Measurements from ENCODE around the gene CXCL5.
"Not testable (repeated sequence)": the region's sequence is repeated elsewhere in the genome, so short reads cannot be mapped to it uniquely, and the experiment has no call there.

CXCL5 gene

DNA sequence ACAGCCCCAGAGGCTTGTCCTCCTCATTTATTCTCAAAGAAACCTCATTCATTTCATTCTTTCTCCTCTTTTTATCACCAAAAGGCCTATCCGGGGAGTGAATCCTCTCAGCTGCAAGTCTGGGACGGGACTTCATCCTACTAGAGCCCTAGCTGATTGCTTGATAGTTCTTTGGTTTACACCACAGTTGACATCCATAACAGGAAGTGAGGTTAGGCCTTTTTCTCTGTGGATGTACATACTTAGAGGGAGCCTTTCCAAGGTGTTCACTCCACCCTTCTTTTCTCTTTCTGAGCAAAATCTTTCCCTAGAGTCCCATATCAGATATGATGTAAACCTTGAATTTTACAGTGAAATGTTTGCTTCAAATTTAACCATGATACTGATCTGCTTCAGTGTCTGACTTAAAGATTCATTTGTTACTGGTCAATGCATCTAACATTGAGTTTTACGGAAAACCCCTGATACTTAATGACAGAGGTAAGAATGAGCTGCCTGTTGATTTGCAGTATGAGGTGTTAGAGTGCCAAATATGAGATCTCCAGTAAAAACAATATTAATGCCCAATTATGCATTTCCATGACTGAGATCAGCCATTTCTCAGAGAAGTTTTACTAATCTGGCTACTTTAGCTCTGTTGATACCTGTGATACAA, 16.8 kb upstream of the CXCL5 start:
- no peak for DNase-seq (ENCODE audit: low read depth)

GRCh38 chr4:74014332-74014731, 15.9 kb upstream of the CXCL5 start:
- DNase-seq (ENCODE audit: low read depth) = no peak

DNA sequence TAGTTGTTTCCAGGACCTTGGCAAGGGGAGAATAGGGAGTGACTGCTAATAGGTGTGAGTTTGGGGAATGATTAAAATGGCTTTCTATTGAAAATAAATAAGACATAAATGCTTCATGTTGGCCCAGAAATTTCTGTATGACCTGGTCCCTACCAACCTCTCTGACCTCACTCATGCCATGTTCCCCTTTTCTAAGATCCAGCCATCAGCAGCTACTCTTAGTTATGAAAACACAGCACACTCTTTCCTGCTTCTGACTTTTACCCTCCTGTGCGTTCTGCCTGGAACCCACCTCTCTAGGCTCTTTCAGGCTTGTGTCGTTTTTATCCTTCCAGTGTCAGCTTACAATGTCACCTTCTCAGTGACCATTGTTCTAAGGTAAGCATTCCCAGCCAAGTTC, 14.8 kb upstream of the CXCL5 start:
- DNase-seq (ENCODE audit: low read depth) = no peak

- no peak for DNase-seq (ENCODE audit: low read depth)
Measured at GRCh38 chr4:74012130-74012529, 13.7 kb upstream of the CXCL5 start.

- no peak for DNase-seq (ENCODE audit: low read depth)
Measured at GRCh38 chr4:74009307-74009706, 10.8 kb upstream of the CXCL5 start.

- DNase-seq (ENCODE audit: low read depth) = no peak
Measured at GRCh38 chr4:74006009-74006476, 7.6 kb upstream of the CXCL5 start.

- no peak for DNase-seq (ENCODE audit: low read depth)
Measured at GRCh38 chr4:74005528-74005927, 7.1 kb upstream of the CXCL5 start.

- DNase-seq (ENCODE audit: low read depth) = no peak
Measured at GRCh38 chr4:74004668-74005067, 6.2 kb upstream of the CXCL5 start.

DNA sequence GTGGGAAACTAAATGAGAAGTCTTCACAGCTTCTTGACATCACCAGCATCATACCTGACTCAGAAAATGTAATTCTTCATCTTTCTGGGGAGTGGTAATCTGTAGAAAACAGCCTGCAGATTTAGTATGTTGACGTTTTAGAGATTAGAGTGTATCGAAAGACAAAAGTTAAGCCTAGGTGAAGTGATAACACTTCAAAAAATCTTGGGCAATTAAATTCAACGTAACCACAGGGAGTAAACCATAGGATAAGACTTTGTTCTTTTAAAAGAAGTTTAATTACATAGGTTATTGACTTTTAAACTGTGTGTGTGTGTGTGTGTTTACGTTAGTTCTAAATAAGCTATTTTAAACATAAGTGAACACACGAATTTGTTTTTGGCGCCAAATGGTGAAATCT, 1.8 kb upstream of the CXCL5 start:
- DNase-seq (ENCODE audit: low read depth) = no peak

- DNase-seq (ENCODE audit: low read depth) = no peak
Measured at GRCh38 chr4:73992050-73992449, 6.4 kb downstream of the CXCL5 start.

- no peak for DNase-seq (ENCODE audit: low read depth)
Measured at GRCh38 chr4:73991742-73992000, 6.8 kb downstream of the CXCL5 start.

GRCh38 chr4:73990988-73991741, 7.3 kb downstream of the CXCL5 start:
- no peak for DNase-seq (ENCODE audit: low read depth)

GRCh38 chr4:73989928-73990327, 8.5 kb downstream of the CXCL5 start:
- no peak for DNase-seq (ENCODE audit: low read depth)

DNA sequence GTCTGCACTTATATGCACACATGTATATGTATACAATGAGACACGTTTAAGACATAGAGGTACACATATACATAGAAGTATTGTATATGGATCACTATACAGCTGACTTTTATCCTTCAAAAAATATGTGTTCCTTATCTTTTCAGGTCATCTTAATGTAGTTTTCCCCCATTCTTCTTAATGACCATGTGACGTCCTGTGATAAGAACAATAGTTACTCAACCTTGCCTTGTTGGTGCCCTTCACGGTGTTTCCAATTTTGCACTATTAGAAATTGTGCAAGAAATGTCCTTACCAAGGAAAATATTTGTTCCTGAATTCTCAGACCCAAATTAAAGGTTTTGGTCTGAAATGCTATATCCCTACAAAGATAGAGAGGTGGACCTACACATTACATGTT, 9.4 kb downstream of the CXCL5 start:
- DNase-seq (ENCODE audit: low read depth) = no peak

DNA sequence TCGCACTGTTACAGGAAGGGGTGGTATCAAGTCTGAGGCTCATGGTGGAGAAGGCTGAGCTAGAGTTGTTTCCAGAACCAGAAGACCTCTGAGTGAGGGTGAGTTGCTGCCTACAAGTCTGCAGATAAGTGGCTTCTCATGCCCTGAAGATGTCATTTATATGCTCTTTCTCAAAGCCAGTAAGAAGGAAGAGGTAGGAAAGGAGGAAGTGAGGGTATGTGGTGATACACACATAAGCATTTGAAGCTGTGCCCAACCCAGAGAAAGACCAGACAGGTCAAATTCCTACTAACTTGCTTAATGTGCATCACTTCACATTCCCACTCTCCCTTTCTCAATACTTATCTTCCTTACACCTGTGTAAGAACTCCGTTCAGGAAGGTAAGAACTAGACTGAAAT, 10.4 kb downstream of the CXCL5 start, which contains the start of gene PPBP:
TSS of gene PPBP (minus strand) at position 130 of the 400 bp plus-strand sequence. CDS start at position 43, 87 bp downstream.
- DNase-seq (ENCODE audit: low read depth) = no peak

DNA sequence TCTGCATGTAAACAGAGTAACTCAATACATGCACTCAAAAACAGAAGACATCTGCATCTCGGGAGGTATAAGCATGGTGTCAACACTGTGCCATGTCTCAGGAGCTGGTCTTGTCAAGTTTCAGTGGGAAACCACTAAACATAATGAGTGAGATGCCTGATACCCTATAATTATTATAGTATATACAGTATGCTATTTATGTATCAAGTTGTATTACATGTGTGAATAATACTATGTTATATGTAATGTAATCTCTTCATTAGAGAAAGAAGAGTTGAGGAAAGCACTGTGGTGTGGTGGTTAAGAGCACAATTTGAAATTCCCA, 13.0 kb downstream of the CXCL5 start:
- no peak for DNase-seq (ENCODE audit: low read depth)

GRCh38 chr4:73984736-73985527, 13.5 kb downstream of the CXCL5 start:
- DNase-seq (ENCODE audit: low read depth) = no peak

GRCh38 chr4:73981175-73981574, 17.3 kb downstream of the CXCL5 start:
- not testable (repeated sequence) for DNase-seq (ENCODE audit: low read depth)

DNA sequence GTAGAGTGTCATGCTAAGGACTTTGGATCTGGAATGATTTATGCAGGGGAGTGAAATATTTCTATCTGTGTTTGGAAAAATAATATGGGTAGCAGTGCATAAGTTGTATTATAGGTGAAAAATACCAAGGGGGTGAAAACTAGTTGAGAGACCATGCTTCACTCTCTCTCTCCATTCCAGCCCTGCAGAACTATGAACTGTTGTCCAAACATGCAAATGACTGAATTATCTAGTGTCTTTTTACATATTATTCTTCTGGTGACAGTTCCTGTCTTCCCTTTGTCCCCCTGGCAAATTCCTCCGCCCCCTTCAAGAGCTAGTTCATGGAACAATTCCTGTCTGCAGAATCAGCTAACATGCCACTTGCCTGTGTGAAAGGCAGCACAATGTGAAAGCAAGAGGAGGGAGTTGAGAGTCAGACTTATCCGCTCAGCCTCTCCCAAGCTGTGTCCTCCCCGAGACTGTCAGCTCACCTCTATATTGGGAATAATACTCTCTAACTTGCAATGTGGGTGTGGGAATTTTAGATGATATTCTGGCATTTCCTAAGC, 19.0 kb downstream of the CXCL5 start:
- DNase-seq (ENCODE audit: low read depth) = no peak

- no peak for DNase-seq (ENCODE audit: low read depth)
Measured at GRCh38 chr4:73978886-73979285, 19.6 kb downstream of the CXCL5 start.

DNA sequence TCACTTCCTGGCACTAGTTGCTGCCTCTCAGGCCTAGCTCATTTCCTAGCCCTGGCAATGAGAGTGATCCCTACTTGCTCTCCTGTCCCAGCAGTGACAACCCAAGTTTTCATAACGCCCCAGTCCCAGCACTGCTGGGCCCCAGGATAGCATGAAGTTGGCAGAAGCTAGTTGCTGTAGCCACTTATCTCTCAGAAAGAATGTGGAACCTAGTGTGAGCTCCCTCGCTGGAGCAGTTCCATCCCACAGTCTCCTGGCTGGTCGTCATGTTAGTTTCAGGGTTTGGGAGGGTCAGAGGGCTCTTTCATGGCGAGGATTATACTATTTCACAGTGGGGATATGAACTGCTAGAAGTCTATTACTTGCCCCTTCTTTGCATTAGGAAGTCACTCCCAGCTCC, 21.8 kb downstream of the CXCL5 start:
- DNase-seq (ENCODE audit: low read depth) = no peak

DNA sequence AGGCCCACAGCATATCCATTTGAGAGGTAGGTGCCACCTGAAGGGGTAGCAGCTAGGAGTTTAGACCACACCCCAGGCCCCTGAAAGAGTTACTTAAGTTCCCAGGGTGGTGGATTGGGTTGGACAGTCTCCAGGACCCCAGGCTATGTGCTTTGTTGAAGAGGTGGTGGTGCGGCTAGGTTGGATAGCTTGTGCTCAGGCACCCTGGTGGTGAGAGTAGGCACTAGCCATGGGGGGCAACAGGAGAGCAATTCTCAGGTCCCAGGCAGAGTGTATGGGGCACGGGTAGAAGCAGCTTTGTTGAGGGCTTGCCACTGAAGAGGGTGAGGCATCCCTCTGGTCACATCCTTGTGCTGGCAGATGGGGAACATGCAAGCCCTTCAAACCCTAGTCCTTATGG, 22.3 kb downstream of the CXCL5 start:
- DNase-seq (ENCODE audit: low read depth) = no peak

- DNase-seq (ENCODE audit: low read depth) = no peak
Measured at GRCh38 chr4:73974352-73974751, 24.1 kb downstream of the CXCL5 start.
